GM12891 (cell line): ENCODE results near the gene ST6GAL1.

Experiments
- DNase-seq: peaks from one replicate; pipeline ENCODE4 v3.0.0; 2011; ENCODE audit warnings: low spot score; ENCODE audit not compliant: insufficient read length
- FAIRE-seq: peaks from 2 replicates; lab custom pipeline; 2011; peaks lifted over from hg19 to GRCh38; lab: Jason Lieb, UNC
- PAX5 ChIP-seq: IDR thresholded peaks from 2 replicates; pipeline ENCODE4 v1.6.1; 2011; ENCODE audit warnings: low read length, moderate library complexity, mild to moderate bottlenecking; ENCODE audit not compliant: insufficient read depth, severe bottlenecking
- POLR2A ChIP-seq: IDR thresholded peaks from 2 replicates; pipeline ENCODE4 v1.6.1; 2011; ENCODE audit warnings: low read depth, low read length, control low read depth
- POLR2AphosphoS5 ChIP-seq: IDR thresholded peaks from 2 replicates; pipeline ENCODE4 v1.6.1; 2011; ENCODE audit warnings: low read depth, low read length, control low read depth
- POU2F2 ChIP-seq: IDR thresholded peaks from 2 replicates; pipeline ENCODE4 v1.6.1; 2011; ENCODE audit warnings: low read depth, mild to moderate bottlenecking, control low read depth, low read length, moderate library complexity
- SPI1 ChIP-seq: IDR thresholded peaks from 2 replicates; pipeline ENCODE4 v1.6.1; 2011; ENCODE audit warnings: low read depth, low read length, control low read depth
- TAF1 ChIP-seq: IDR thresholded peaks from 2 replicates; pipeline ENCODE4 v1.6.1; 2011; ENCODE audit warnings: low read depth, low read length, control low read depth

The ST6GAL1 gene

GRCh38 chr3:186930641-186931531, 560 bp downstream of the ST6GAL1 start:
- FAIRE-seq (peak; percentile 69), DNase-seq (peak; percentile 58)
- TF ChIP-seq POU2F2 (0 out of 2 replicates have a peak, but pooled peaks have one; percentile 18), PAX5 (no peak)

GRCh38 chr3:186931532-186932280, 1.4 kb downstream of the ST6GAL1 start:
- TF ChIP-seq PAX5 (no peak), POU2F2 (0 out of 2 replicates have a peak, but pooled peaks have one; percentile 2)
- no peak for DNase-seq
- peak; percentile 85 for FAIRE-seq

GRCh38 chr3:186932281-186933181, 2.2 kb downstream of the ST6GAL1 start:
- DNase-seq = no peak
- no peak for TF ChIP-seq PAX5
- TF ChIP-seq POLR2AphosphoS5 = no peak
- no peak for TF ChIP-seq POU2F2
- no peak for TF ChIP-seq SPI1
- TF ChIP-seq TAF1 = no peak
- FAIRE-seq = no peak

- DNase-seq (no peak), FAIRE-seq (no peak)
- TF ChIP-seq TAF1 = no peak
- TF ChIP-seq PAX5 = no peak
- TF ChIP-seq POU2F2 = no peak
- TF ChIP-seq SPI1 = no peak
- TF ChIP-seq POLR2AphosphoS5 = no peak
- no peak for TF ChIP-seq POLR2A
These were observed 3.5 kb downstream of the ST6GAL1 start for GRCh38 chr3:186933816-186934215.

- FAIRE-seq = no peak
These were observed 4.8 kb downstream of the ST6GAL1 start for GRCh38 chr3:186935133-186935532.

GRCh38 chr3:186937017-186937875, 6.9 kb downstream of the ST6GAL1 start:
- no peak for FAIRE-seq
- DNase-seq = no peak

More at GRCh38 chr3:186935133-186935532, 4.8 kb downstream of the ST6GAL1 start:
- no peak for DNase-seq
- TF ChIP-seq PAX5 = no peak
- TF ChIP-seq TAF1 = no peak
- TF ChIP-seq POU2F2 = no peak
- no peak for TF ChIP-seq SPI1
- TF ChIP-seq POLR2AphosphoS5 = no peak
- no peak for TF ChIP-seq POLR2A

GRCh38 chr3:186938716-186939115, 8.4 kb downstream of the ST6GAL1 start:
- DNase-seq = no peak
- no peak for FAIRE-seq
- TF ChIP-seq PAX5 (no peak), SPI1 (no peak), POU2F2 (no peak), POLR2AphosphoS5 (no peak), TAF1 (no peak), POLR2A (no peak)

More at GRCh38 chr3:186937017-186937875, 6.9 kb downstream of the ST6GAL1 start:
- TF ChIP-seq POU2F2 = no peak
- no peak for TF ChIP-seq POLR2AphosphoS5
- no peak for TF ChIP-seq POLR2A
- TF ChIP-seq SPI1 = no peak
- TF ChIP-seq TAF1 = no peak
- no peak for TF ChIP-seq PAX5

GRCh38 chr3:186939536-186939935, 9.2 kb downstream of the ST6GAL1 start:
- FAIRE-seq (no peak), DNase-seq (no peak)
- TF ChIP-seq POU2F2 (no peak), POLR2AphosphoS5 (no peak)

- TF ChIP-seq TAF1 = no peak
- TF ChIP-seq POU2F2 = no peak
- no peak for TF ChIP-seq PAX5
- no peak for TF ChIP-seq POLR2A
- TF ChIP-seq POLR2AphosphoS5 = no peak
- no peak for TF ChIP-seq SPI1
- no peak for DNase-seq
- no peak for FAIRE-seq
These were observed 10.6 kb downstream of the ST6GAL1 start for GRCh38 chr3:186940967-186941366.
